Measurements from ENCODE around the gene CYSRT1.
"Not testable (repeated sequence)": the region's sequence is repeated elsewhere in the genome, so short reads cannot be mapped to it uniquely, and the experiment has no call there.

CYSRT1 gene

DNA sequence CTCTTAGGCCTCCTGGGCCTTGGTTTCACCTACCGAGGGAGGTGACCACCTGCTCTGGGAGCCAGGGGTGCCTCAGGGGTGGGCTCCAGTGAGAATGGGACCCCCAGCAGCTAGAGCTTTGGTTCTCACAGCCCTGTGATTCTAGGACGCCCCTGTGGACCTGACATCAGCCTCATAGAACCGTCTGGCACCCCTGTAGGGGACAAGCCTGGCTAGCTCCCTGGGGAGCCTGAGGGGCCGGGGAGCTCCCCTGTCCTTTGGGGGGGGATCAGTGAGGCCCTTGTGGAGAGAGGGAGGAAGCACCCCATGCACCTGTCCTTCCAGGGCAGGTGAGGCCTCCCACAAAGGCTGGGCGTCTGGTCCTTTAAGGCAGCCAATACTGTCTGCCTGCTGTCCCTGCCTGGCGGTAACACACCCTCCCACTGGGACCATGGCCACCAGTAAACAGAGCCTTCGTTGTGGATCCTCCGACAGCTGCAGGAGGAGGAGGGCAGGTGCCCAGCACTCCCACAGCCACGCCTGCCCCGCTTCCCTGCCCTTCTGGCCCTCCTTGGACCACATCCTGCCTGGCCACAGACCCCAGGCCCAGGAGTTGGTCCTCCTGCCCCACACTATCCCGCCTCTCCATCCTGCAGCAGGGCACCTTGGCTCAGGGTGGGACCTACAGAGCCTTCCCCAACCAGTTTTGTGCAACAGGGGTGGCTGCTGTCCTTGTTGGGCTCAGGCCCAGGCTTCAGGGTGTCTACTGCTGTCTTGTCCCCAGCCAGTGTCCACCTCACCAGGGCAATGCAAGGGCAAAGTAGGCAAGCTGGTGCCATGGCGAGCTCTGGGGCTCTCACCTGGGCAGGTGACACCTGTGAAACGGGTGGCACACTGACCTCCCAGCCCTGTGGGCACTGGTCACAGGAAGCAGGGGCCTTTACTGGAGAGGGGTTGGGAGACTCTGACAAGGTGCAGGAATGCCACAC is 13.1 kb downstream of the CYSRT1 start:
- DNase-seq (ENCODE audit: low spot score): no peak

DNA sequence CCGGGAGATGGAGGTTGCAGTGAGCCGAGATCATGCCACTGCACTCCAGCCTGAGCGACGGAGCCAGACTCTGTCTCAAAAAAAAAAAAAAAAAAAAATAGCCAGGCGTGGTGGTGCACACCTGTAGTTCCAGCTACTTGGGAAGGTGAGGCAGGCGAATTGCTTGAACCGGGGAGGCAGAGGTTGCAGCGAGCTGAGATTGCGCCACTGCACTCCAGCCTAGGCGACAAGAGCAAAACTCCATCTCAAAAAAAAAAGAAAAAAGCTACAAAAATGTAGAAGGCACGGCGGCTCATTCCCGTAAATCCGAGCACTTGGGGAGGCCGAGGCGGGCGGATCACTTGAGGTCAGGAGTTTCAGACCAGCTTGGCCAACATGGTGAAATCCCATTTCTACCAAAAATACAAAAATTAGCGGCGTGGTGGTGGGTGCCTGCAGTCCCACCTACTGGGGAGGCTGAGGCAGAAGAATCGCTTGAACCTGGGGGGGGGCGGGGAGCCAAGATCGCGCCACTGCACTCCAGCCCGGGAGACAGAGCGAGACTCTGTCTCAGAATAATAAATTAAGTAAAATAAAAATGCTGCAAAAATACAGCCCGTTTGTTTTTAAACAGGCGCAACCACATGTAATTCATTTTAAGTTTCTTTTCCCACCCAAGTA is 14.7 kb downstream of the CYSRT1 start:
- not testable (repeated sequence) for DNase-seq (ENCODE audit: low spot score)

DNA sequence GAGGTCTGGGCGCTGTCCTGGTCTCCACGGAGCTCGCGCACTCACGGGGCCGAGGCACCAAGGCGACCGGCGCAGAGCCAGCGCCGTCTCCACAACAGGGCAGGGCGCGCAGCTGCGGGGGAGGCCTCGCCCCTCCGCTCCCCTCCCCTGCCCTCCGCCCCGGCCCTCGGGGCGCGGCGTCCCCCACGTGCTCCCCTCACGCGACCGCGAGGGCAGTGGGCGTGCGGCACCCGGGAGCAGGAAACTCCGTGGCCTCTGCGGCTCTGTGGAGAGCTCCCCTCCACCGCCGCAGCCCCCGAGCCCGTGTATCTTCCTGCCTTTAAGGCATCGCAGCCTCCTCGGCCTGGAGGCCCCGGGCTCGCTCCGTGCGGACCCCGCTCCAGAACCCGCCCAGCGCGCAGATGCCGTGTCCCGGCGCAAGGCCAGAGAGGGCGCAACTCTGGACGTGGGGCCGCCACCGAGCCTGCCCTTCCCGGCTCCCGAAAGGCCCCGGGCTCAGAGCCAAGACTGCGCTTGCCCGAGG is 15.4 kb downstream of the CYSRT1 start:
- peak; percentile 82 for DNase-seq (ENCODE audit: low spot score)

DNA sequence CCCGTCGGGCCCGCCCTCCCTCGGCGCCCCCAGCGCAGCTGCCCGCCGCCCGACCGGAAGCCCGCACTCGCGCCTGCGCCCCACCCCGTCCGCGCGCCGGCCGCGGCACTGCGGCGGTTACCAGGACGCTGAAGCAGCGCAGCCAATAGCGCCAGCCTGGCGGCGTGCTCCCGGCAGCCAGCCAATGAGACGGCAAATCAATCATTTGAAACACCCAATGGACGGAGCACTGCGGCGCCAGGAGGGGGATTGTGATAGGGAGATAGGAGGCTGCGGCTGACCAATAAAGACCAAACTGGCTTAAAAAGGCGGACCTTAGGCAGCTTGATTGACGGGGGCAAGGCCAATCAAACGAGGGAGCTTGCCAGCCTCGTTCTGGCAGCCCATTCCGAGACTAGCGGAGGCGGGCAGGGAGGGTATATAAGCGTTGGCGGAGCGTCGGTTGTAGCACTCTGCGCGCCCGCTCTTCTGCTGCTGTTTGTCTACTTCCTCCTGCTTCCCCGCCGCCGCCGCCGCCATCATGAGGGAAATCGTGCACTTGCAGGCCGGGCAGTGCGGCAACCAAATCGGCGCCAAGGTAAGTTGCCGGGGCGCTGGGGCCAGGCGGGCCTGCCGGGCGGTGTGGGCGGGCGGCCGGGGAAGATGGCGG is 16.0 kb downstream of the CYSRT1 start, which contains the start of gene TUBB4B:
Gene TUBB4B, plus strand, starts transcription at position 447 of the 649 bp plus-strand sequence. Its CDS starts 74 bp downstream, at position 521.
- DNase-seq (ENCODE audit: low spot score): peak; percentile 100

GRCh38 chr9:137241490-137242268 is 16.7 kb downstream of the CYSRT1 start:
- peak; percentile 81 for DNase-seq (ENCODE audit: low spot score)

GRCh38 chr9:137242269-137243203 is 17.6 kb downstream of the CYSRT1 start:
- no peak for DNase-seq (ENCODE audit: low spot score)

- not testable (repeated sequence) for DNase-seq (ENCODE audit: low spot score)
Measured at GRCh38 chr9:137243266-137243625, 18.3 kb downstream of the CYSRT1 start.

DNA sequence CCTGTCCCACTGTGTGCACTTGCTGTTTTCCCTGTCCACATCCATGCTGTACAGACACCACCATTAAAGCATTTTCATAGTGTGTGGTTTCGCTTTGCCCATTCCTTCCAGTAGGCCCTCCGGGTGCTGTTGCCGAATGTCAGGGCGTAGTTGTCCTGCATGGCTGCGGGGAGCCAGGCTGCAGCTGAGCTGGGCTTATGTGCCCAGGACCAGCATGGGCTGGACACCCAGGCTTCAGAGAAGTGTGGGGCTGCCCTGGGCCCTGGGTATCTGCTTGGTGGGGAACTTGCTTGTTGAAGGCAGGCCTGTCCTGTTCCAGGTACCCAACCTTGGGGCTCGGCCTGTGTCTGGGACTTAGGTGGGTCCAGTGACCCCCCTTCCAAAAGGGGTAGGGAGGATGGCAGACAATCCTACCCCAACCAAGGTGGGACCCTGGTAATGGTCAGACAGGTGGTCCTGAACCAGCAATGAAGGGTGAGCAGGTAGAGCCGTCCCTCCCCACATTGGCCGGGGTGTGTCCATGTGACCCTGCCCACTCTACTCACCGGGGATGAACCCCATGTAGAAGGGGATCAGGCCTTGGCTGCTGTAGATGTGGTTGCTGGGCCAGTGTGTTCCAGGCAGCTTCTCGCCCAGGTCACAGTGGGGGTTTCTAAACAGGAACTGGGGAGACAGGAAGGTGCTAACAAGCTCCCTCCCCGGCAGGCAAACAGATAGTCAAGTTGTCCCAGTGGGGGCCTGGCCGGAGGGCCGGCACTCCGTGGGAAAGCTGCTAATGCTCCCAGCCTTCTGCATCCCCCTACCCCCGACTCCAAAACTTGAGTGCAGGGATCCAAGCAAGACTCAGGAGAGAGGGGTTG is 18.9 kb downstream of the CYSRT1 start:
- DNase-seq (ENCODE audit: low spot score): no peak

DNA sequence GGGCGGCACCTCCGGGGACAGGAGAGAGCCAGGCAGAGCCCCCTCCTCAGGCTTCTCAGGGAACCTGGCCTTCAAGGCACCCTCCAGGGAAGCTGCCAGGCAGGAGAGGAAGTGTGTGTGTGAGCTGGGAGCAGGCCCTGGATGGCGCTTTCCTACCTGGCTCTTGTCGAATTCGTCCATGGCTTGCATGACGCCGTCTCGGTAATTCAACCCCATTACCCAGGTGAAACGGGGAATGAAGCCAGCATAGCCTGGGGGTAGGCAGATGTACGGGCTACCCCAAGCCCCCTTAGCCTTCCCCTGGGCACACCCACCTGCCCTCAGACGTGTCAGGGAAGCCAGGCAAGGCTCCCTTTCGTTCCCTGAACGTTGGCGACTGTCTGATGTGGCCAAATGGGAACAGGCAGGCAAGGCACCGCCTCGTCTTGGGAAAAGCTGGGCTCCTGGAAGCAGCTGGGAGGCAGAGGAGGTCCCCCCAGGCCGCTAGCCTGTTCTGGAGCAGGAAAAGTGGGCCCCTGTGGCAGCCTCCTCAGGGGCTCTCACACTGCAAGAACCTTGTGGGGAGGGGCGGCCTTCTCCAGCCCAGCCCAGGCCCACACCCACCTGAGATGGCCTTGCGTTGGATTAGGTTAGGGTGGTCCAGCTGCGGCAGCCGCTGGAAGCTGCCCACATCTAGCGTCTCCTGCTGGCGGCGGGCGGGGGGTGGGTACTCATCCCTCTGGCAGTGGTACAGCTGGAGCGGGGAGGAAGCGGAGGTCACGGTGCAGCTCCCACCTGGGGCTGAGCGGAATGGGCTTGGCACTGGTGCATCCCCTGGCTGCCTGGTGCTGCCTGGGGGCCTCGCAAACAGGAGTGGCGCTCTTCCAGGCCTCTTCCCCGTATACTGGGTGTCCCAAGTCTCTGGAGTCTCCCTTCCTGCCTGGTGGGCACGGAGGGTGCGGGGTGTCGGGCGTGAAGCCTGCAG is 19.8 kb downstream of the CYSRT1 start:
- no peak for DNase-seq (ENCODE audit: low spot score)

DNA sequence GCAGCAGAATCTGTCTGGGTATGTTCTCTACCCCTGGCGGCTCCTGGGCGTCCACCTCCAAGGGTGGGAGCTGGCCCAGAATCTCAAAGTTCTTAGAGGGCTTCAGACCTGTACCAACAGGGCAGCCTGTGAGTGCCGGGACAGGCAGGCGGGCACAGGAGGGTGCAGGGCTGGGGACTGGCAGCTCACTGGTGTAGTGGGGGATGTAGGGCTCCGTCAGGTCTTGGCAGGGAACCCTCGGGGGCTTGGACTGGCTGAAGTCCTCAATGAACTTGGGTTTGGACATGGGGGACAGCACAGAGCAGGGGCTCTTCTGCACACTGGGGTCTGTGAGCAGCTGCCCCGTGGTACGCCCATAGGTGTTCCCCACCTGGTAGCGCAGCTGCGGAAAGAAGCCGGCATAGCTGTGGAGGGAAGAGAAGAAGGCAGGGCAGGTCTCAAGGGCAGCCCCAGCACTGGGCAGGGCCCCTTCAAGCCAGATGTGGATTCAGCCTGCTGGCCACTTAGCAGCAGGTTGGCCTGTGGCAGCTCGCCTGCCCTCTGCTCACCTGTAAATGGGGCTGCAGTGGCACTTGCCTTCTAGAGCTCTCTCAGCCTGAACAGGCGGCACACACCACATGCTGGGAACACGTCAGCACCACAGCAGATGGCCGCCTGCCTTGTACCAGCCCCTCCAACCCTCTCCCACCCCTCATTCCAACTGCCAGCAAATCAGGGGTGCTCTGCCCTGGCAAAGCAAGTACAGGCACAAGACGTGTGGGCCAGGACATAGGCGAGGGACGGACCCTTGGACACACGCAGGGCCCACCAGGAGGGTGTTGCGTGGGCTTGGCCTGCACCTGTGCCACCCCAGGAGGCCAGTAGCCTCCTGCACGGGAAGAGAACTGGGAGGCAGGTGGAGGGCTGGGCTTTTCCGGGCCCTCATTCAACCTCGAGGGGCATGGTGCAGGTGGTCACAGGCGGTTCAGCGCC is 20.8 kb downstream of the CYSRT1 start:
- no peak for DNase-seq (ENCODE audit: low spot score)

DNA sequence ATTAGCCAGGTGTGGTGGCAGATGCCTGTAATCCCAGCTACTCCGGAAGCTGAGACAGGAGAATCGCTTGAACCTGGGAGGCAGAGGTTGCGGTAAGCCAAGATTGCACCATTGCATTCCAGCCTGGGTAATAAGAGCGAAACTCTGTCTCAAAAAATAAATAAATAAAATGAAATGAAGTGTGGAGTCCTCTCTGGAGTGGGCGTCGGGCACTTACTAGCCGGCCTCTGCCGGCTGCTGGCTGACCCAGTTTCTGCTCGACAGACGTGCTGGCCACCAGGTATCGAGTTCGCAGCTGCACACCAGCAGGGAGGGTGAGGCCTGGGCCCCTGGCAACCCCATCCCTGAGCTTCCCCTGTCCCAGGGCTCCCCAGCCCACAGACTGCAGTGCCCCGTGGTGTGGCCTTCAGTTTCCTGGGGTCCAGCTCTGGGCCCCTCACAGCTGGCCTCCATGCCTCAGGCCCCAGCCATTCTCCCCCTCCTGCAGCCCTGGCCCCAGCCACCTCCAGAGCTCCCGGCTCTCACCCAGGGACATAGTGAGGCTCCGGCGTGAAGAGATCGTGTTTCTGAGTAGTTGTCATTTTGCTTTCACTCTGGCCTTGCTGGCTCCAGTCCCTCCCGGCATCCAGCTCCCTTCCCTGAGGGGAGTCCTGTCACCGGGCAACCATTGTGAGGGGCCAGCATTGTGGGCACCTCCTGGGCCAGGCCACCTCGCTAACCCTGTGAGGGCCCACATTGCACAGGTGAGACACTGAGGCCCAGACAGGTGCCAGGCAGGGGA is 22.4 kb downstream of the CYSRT1 start:
- DNase-seq (ENCODE audit: low spot score): no peak

- DNase-seq (ENCODE audit: low spot score): no peak
Measured at GRCh38 chr9:137247916-137248175, 22.9 kb downstream of the CYSRT1 start.

GRCh38 chr9:137250329-137251193 is 25.6 kb downstream of the CYSRT1 start:
- DNase-seq (ENCODE audit: low spot score): no peak

DNA sequence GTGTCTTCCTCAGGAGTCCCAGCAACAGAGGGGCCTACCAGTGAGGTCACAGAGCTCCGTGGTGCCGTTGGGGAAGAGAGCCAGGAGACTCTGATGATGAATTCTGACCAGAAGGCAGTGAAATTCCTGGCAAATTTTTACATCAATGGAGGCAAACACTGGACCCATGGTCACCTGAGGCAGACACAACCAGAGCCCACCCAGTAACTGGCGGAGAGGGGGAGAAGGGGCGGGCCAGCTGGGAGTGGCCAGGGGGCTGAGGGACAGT is 26.2 kb downstream of the CYSRT1 start, which contains the start of gene STPG3:
Gene STPG3, plus strand, starts transcription at position 93 of the 268 bp plus-strand sequence. Its CDS starts 1 bp downstream, at position 94.
- DNase-seq (ENCODE audit: low spot score): no peak

DNA sequence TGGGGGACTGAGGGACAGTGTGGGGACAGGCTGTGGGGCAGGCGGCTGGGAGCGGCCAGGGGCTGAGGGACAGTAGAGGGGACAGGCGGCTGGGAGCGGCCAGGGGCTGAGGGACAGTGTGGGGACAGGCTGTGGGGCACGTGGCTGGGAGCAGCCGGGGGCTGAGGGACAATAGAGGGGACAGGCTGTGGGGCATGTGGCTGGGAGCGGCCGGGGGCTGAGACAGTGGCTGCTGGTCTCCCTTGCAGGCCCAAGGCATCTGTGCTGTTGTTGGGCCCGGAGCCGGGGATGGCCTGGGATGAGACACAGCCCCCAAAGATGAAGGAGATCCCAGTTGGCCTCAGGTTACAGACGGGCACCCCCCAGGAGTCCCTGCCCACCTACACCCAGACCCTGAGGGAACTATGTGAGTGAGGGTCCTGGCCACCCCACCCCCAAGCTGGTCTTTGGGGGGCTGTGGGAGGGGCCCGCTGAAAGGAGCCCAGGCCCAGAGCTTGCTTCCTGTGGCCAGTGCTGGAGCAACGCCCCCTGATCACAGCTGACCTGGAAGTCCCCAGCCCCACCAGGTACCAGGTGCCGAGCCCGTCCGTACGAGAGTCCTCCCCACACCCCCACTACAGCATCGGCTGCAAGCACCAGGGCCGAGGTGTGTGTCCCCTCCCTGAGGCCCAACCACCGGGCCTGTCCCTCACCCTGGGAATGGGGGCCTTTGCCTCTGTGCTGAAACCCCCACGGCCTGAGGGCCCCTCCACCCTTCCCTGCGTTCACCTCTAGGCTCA is 26.7 kb downstream of the CYSRT1 start:
- DNase-seq (ENCODE audit: low spot score): no peak
